K562 (cell line): ENCODE measurements around the gene PUSL1. TPM values are rescaled to one million over a fixed set of nuclear protein-coding genes. Genes with fewer than 3 reads are reported as not detected.
A peak's percentile ranks its signal among the peaks of the same experiment; 100 is the strongest.

ENCODE experiments used
- ATAC-seq: fragments of 200-7000 bp; cut with Tn5 transposase; 3 replicates; pipeline ENCODE4 v1.9.1; 2020; ENCODE audit warnings: moderate library complexity
- BruUV-seq: library from RNA; stranded (reverse); fragments of 400-500 nt; replicated peaks from 2 replicates; lab custom pipeline; 2021; lab: Mats Ljungman, UMichigan
- CTCF ChIA-PET: fragments of 300-600 bp; formaldehyde crosslinking; extraction: SDS; loops from one replicate; lab custom pipeline; 2021; ENCODE audit warnings: low intra/inter-chr PET ratio; lab: Yijun Ruan, JAX
- POLR2A ChIA-PET: fragments of 300-600, 350-650 bp; sonication (Branson Sonifier 250); formaldehyde crosslinking; extraction: SDS; loops from one replicate; lab custom pipeline; 2021; ENCODE audit warnings: antibody characterized with exemption, inconsistent platforms; lab: Yijun Ruan, JAX
- DNase-seq, 4 experiments: peaks; one replicate each; pipeline versions ENCODE4 v3.0.0 to v3.0.0-alpha.2; 2011 to 2018; ENCODE audit warnings: low spot score in 3 of 4, mixed read lengths in 3 of 4; ENCODE audit errors: extremely low read depth in 1 of 4
- FAIRE-seq: peaks from 2 replicates; lab custom pipeline; 2011; peaks lifted over from hg19 to GRCh38; lab: Jason Lieb, UNC
- H2AFZ ChIP-seq: 2 replicates; pipeline ENCODE4 v1.6.0; 2011; ENCODE audit warnings: low read depth, low read length, control low read depth, inconsistent platforms
- H3K27ac ChIP-seq: fragments of 200-600 bp; 3 replicates; pipeline ENCODE4 v1.8.0; 2011; ENCODE audit warnings: low read depth, mild to moderate bottlenecking, control low read depth, inconsistent platforms, low read length, moderate library complexity, mixed read lengths; ENCODE audit errors: extremely low read depth
- H3K27me3 ChIP-seq, 2 experiments: fragments of 300-600 bp in 1 of 2; 2 replicates in 1 of 2; 3 replicates in 1 of 2; pipeline versions ENCODE4 v1.6.0 to v1.8.0; 2011; ENCODE audit warnings: inconsistent platforms in 2 of 2, low read length in 2 of 2, mild to moderate bottlenecking in 1 of 2, mixed read lengths in 1 of 2, moderate library complexity in 1 of 2; ENCODE audit not compliant: control insufficient read depth in 2 of 2, insufficient read depth in 2 of 2
- H3K36me3 ChIP-seq: fragments of 300-600 bp; 3 replicates; pipeline ENCODE4 v1.8.0; 2011; ENCODE audit warnings: mild to moderate bottlenecking, low read length, inconsistent platforms; ENCODE audit not compliant: control insufficient read depth, insufficient read depth
- H3K4me1 ChIP-seq, 2 experiments: fragments of 200-600 bp in 1 of 2; replicated peaks in 1 of 2; 2 replicates in 1 of 2; 3 replicates in 1 of 2; pipeline versions ENCODE4 v1.5.1 to v1.8.0; 2011; ENCODE audit warnings: inconsistent platforms in 2 of 2, low read length in 2 of 2, mild to moderate bottlenecking in 1 of 2, mixed read lengths in 1 of 2, moderate library complexity in 1 of 2; ENCODE audit not compliant: control insufficient read depth in 2 of 2, insufficient read depth in 2 of 2
- H3K4me2 ChIP-seq: 2 replicates; pipeline ENCODE4 v1.6.1; 2011; ENCODE audit warnings: low read length, control low read depth, inconsistent platforms, mixed read lengths; ENCODE audit not compliant: insufficient read depth
- H3K4me3 ChIP-seq: fragments of 200-600 bp; sonication (generic), shearing (Covaris generic); 2 replicates; pipeline ENCODE4 v1.5.1; 2016; ENCODE audit warnings: control low read depth, inconsistent platforms
- H3K79me2 ChIP-seq: fragments of 200-600 bp; 3 replicates; pipeline ENCODE4 v1.8.0; 2011; ENCODE audit warnings: low read length, inconsistent platforms; ENCODE audit not compliant: control insufficient read depth, insufficient read depth
- H3K9ac ChIP-seq, 2 experiments: 2 replicates each; pipeline versions ENCODE4 v1.6.0 to v1.6.1; 2011; ENCODE audit warnings: low read depth in 2 of 2, low read length in 2 of 2, control low read depth in 1 of 2, inconsistent platforms in 1 of 2, mild to moderate bottlenecking in 1 of 2, mixed read lengths in 1 of 2; ENCODE audit not compliant: insufficient read depth in 1 of 2
- H3K9me1 ChIP-seq: one replicate; pipeline ENCODE4 v1.6.0; 2011; ENCODE audit warnings: inconsistent platforms, mild to moderate bottlenecking, low read length, moderate library complexity; ENCODE audit not compliant: control insufficient read depth, insufficient read depth
- H3K9me3 ChIP-seq: replicated peaks from 2 replicates; pipeline ENCODE4 v1.5.1; 2011; ENCODE audit warnings: low read depth, low read length, inconsistent platforms; ENCODE audit not compliant: control insufficient read depth, insufficient read depth
- H4K20me1 ChIP-seq: replicated peaks from 2 replicates; pipeline ENCODE4 v1.6.1; 2011; ENCODE audit warnings: low read length, inconsistent platforms, mixed read lengths; ENCODE audit not compliant: control insufficient read depth, insufficient read depth
- ARID1B ChIP-seq: fragments of 450-650 bp; IDR thresholded peaks from 2 replicates; pipeline ENCODE4 v1.6.1; 2016; ENCODE audit warnings: antibody characterized with exemption, mild to moderate bottlenecking, inconsistent platforms
- BMI1 ChIP-seq: fragments of 150-350 bp; IDR thresholded peaks from 2 replicates; pipeline ENCODE4 v1.6.1; 2014; ENCODE audit warnings: low read length
- DDX20 ChIP-seq: fragments of 450-650 bp; IDR thresholded peaks from 2 replicates; pipeline ENCODE4 v1.6.1; 2016; ENCODE audit warnings: missing genetic modification characterization, low read depth, mild to moderate bottlenecking, missing compliant biosample characterization, moderate library complexity
- DNMT1 ChIP-seq: fragments of 450-650 bp; IDR thresholded peaks from 2 replicates; pipeline ENCODE4 v1.6.1; 2016; ENCODE audit warnings: antibody characterized with exemption, mild to moderate bottlenecking
- GMEB1 ChIP-seq: fragments of 250-450 bp; sonication (Bioruptor Pico); IDR thresholded peaks from 2 replicates; pipeline ENCODE4 v1.4.0; 2020; ENCODE audit warnings: mild to moderate bottlenecking
- HNRNPL ChIP-seq: fragments of 200-400 bp; formaldehyde crosslinking; IDR thresholded peaks from 2 replicates; pipeline ENCODE4 v1.6.1; 2017; ENCODE audit warnings: low read depth, mild to moderate bottlenecking, low read length
- KAT7 ChIP-seq: sonication (generic); formaldehyde crosslinking; IDR thresholded peaks from 2 replicates; pipeline ENCODE4 v1.8.0; 2022; ENCODE audit warnings: missing genetic modification reagents, mild to moderate bottlenecking, borderline replicate concordance
- KAT8 ChIP-seq: fragments of 450-650 bp; IDR thresholded peaks from 2 replicates; pipeline ENCODE4 v1.6.1; 2016; ENCODE audit warnings: low read depth, mild to moderate bottlenecking
- MED1 ChIP-seq: sonication (generic); formaldehyde crosslinking; IDR thresholded peaks from 2 replicates; pipeline ENCODE4 v1.8.1; 2023; ENCODE audit warnings: missing genetic modification reagents, borderline replicate concordance
- NCOA4 ChIP-seq: fragments of 450-650 bp; IDR thresholded peaks from 2 replicates; pipeline ENCODE4 v1.6.1; 2018; ENCODE audit warnings: mild to moderate bottlenecking; ENCODE audit not compliant: partially characterized antibody
- POLR2G ChIP-seq: fragments of 200-400 bp; formaldehyde crosslinking; IDR thresholded peaks from 2 replicates; pipeline ENCODE4 v1.6.1; 2017; ENCODE audit warnings: low read depth, mild to moderate bottlenecking, antibody characterized with exemption, low read length, moderate library complexity
- PYGO2 ChIP-seq: fragments of 450-650 bp; IDR thresholded peaks from 2 replicates; pipeline ENCODE4 v1.6.1; 2016; ENCODE audit warnings: mild to moderate bottlenecking, missing genetic modification characterization, moderate library complexity, missing compliant biosample characterization
- SLC30A9 ChIP-seq: fragments of 250-450 bp; sonication (Bioruptor Pico); IDR thresholded peaks from 2 replicates; pipeline ENCODE4 v1.8.0; 2022; ENCODE audit warnings: mild to moderate bottlenecking, moderate library complexity
- ZNF133 ChIP-seq: fragments of 250-450 bp; sonication (Bioruptor Pico); IDR thresholded peaks from 2 replicates; pipeline ENCODE4 v1.4.0; 2020; ENCODE audit warnings: mild to moderate bottlenecking
- ZNF143 ChIP-seq: sonication (generic); formaldehyde crosslinking; IDR thresholded peaks from 2 replicates; pipeline ENCODE4 v1.9.0; 2022; ENCODE audit warnings: mild to moderate bottlenecking, missing genetic modification reagents
- ZNF232 ChIP-seq: sonication (generic); formaldehyde crosslinking; IDR thresholded peaks from 2 replicates; pipeline ENCODE4 v1.8.0; 2022; ENCODE audit warnings: mild to moderate bottlenecking, missing genetic modification reagents
- ZNF263 ChIP-seq: sonication (generic); formaldehyde crosslinking; IDR thresholded peaks from 2 replicates; pipeline ENCODE4 v1.8.0; 2022; ENCODE audit warnings: mild to moderate bottlenecking, missing genetic modification reagents, borderline replicate concordance
- ZNF707 ChIP-seq: fragments of 250-450 bp; sonication (Bioruptor Pico); conservative IDR thresholded peaks from 2 replicates; pipeline ENCODE4 v1.8.0; 2022; ENCODE audit warnings: inconsistent platforms, mild to moderate bottlenecking, moderate library complexity
- ZNF75A ChIP-seq: fragments of 450-650 bp; formaldehyde crosslinking; IDR thresholded peaks from 2 replicates; pipeline ENCODE4 v1.4.0; 2020; ENCODE audit warnings: mild to moderate bottlenecking
- WGBS: fragments of 100-300 bp; shearing (Covaris generic); methylation state at CpG from one replicate; pipeline ENCODE4 v1.1.6; 2016; ENCODE audit warnings: low coverage, mixed read lengths; ENCODE audit not compliant: insufficient coverage; ENCODE audit errors: missing lambda C conversion rate; 5-methylcytosine and 5-hydroxymethylcytosine counted together
- in situ Hi-C: fragments of 300-500 bp; cut with MboI; formaldehyde crosslinking; loops from 4 replicates; pipeline ENCODE4 v1.15.0; 2018; ENCODE audit warnings: inconsistent platforms, mixed read lengths
- intact Hi-C: fragments of 100-400 bp; cut with micrococcal nuclease; formaldehyde crosslinking; loops from 2 replicates; pipeline ENCODE4 v1.14.2; 2022
- polyA plus RNA-seq, 8 experiments: library from polyadenylated mRNA; depleted of rRNA in 4 of 8; stranded (reverse) in 5 of 8; unstranded in 3 of 8; fragments of >200 nt; fragmentation: Nextera tagmentation in 2 of 8; fragmentation: Illumina TruSeq in 1 of 8; extraction: Ambion mirVana in 2 of 8; extraction: Trizol in 1 of 8; gene quantifications; 2 replicates each; pipeline versions ENCODE4 v1.2.1 to v1.2.3, GENCODE V29; 2011 to 2014; ENCODE audit warnings: inconsistent platforms in 1 of 8, missing spikeins in 1 of 8
- total RNA-seq, 7 experiments: library from RNA; depleted of rRNA in 6 of 7; stranded (reverse); fragments of >200 nt in 6 of 7; fragmentation: Illumina TruSeq in 2 of 7; extraction: Trizol in 2 of 7; gene quantifications; 2 replicates each; pipeline versions ENCODE4 v1.2.1 to v1.2.3, GENCODE V29; 2011 to 2021; ENCODE audit warnings: low replicate concordance in 1 of 7
- TF ChIP-seq, protein P1 (sequence below): conservative IDR thresholded peaks from 2 replicates; pipeline ENCODE4 v1.6.1; 2011; ENCODE audit warnings: low read depth, mild to moderate bottlenecking, low read length; ENCODE audit not compliant: control insufficient read depth

The PUSL1 gene
- total and polyA plus RNA-seq, 9 of the 15 experiments (the other 6 are each of a cell fraction or from before 2014, with no cell fraction given), result 0.62 to 86.9 (median 13.6) TPM

DNA sequence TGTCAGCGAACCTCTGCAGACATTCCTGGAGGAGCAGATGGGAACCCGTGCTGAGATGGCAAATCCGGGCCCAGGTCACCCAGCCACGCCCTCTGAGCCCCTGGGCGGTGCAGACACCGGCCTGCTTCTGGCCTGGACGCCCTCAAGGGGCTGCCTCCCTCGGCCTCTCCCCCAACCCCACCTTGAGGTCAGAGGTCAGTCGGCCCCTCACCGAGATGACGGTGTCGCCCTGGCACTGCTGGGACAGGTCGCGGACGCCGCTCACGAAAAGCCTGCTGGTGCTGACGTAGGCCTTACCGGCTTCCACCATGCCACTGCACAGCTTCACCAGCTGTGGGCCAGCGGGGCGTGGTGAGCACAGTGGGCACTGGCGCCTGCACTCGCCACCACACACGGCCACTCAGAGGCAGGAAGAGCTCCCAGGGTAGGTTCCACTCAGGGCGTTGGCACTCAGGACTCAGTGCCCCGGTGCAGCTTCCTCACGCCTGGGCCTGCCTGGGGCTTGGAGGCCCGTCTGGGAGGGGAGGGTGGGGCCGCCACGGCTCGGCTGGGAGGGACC lies 5.4 kb upstream of the PUSL1 start:
- H3K9me1 ChIP-seq, result peaks cover 21% of the 10 kb centered on the region
- no TSS peak for BruUV-seq
- peaks cover 34% of the 10 kb centered on the region for H3K79me2 ChIP-seq
- H3K4me2 ChIP-seq, result no peak overlapping the region
- no peaks in the 10 kb centered on the region for H3K9me3 ChIP-seq
- ChIA-PET CTCF (no interaction called here), POLR2A (no interaction called here)
- peaks cover 4% of the 10 kb centered on the region; the same call in 2 of the 3 replicates for H3K36me3 ChIP-seq
- H2AFZ ChIP-seq, result no peak overlapping the region
- no peak for ATAC-seq
- H3K9ac ChIP-seq, result peak overlapping the region in 1 of 2 experiments; percentile 1; a peak in 2 of 4 replicates
- no peak for DNase-seq
- WGBS, result 88% methylated on average over 27 of the region's 31 CpGs
- intact Hi-C loops, result loop anchor here (10.0 kb wide), 1 partner anchor 922 kb away; the partner anchor contains the start of gene SKI
- no peak for FAIRE-seq
- H3K4me3 ChIP-seq, result no peak overlapping the region
- in situ Hi-C loops, result no loop called here
- no peaks in the 10 kb centered on the region for H3K27me3 ChIP-seq
- H3K4me1 ChIP-seq, result peaks cover 34 to 87% of the 10 kb centered on the region in 2 experiments
- H4K20me1 ChIP-seq, result peaks cover 30% of the 10 kb centered on the region; the same call in 1 of the 2 replicates
- no peak overlapping the region for H3K27ac ChIP-seq
- TF ChIP-seq DDX20 (tag) (no peak), HNRNPL (peak; percentile 87), DNMT1 (no peak), ZNF143 (CRISPR knock-in tag) (0 out of 2 replicates have a peak, but pooled peaks have one; percentile 8), PYGO2 (tag) (no peak), ARID1B (no peak), NCOA4 (no peak), BMI1 (no peak), ZNF75A (CRISPR knock-in tag) (no peak), ZNF707 (CRISPR knock-in tag) (no peak), MED1 (CRISPR knock-in tag) (no peak), GMEB1 (no peak), SLC30A9 (CRISPR knock-in tag) (no peak), ZNF232 (CRISPR knock-in tag) (no peak), ZNF263 (0 out of 2 replicates have a peak, but pooled peaks have one; percentile 10), KAT7 (no peak), POLR2G (peak; percentile 38; the same call in 1 of the 2 replicates), KAT8 (no peak), ZNF133 (CRISPR knock-in tag) (no peak)
- TF ChIP-seq, protein P1, sequence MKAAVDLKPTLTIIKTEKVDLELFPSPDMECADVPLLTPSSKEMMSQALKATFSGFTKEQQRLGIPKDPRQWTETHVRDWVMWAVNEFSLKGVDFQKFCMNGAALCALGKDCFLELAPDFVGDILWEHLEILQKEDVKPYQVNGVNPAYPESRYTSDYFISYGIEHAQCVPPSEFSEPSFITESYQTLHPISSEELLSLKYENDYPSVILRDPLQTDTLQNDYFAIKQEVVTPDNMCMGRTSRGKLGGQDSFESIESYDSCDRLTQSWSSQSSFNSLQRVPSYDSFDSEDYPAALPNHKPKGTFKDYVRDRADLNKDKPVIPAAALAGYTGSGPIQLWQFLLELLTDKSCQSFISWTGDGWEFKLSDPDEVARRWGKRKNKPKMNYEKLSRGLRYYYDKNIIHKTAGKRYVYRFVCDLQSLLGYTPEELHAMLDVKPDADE, result no peak
